ENCODE measurements around the gene NAP1L1.

GRCh38 chr12:76033081-76034011 is 51.1 kb downstream of the NAP1L1 start:
- TF ChIP-seq CTCF (IDR thresholded peaks at IDR 0.05 in 8 of 11, conservative IDR thresholded peaks at IDR 0.05 in 3 of 11) = no peak
- TF ChIP-seq POLR2A (IDR thresholded peaks at IDR 0.05) = no peak
